OCI-LY3 (cell line): ENCODE measurements around the gene MCM6.

Source experiments
- EZH2phosphoT487 ChIP-seq: fragments of 200-600 bp; shearing (Covaris generic); IDR thresholded peaks from 2 replicates; pipeline ENCODE4 v1.6.1; 2018; ENCODE audit warnings: antibody characterized with exemption, mixed run types, low read depth
- TF ChIP-seq, protein P1 (sequence below): fragments of 200-600, 300-600 bp; sonication (generic); IDR thresholded peaks from 2 replicates; pipeline ENCODE4 v1.5.1; 2014; ENCODE audit warnings: antibody characterized with exemption, low read length, low read depth

DNA sequence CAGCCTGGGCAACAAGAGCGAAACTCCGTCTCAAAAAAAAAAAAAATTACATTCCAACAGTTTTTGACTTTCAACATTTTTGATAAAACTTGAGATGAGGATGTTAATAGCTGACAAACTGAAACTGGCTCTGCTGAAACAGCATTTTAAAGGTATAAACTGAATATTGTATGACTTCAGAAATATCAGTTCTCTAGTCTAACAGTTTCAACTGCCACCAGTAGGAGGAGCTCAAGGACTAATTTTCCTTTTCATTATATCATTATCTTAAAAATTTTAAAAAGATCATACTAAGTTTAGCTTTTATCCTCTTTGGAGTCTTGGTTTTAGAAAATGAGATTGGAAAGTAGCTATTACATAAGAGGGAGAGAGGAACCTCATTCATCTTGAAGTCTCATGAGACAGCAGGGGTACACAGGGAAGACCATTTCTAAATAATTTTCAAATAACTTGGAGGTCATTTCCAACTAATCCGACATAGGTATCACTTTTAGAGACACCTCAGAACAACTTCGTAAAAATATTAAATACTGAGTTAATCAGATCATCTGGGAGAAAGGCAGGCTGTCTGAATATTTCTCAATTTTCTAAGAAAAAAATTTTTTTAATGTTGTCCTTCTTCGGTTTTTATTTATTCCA is 37.6 kb upstream of the MCM6 start:
- TF ChIP-seq, protein P1, sequence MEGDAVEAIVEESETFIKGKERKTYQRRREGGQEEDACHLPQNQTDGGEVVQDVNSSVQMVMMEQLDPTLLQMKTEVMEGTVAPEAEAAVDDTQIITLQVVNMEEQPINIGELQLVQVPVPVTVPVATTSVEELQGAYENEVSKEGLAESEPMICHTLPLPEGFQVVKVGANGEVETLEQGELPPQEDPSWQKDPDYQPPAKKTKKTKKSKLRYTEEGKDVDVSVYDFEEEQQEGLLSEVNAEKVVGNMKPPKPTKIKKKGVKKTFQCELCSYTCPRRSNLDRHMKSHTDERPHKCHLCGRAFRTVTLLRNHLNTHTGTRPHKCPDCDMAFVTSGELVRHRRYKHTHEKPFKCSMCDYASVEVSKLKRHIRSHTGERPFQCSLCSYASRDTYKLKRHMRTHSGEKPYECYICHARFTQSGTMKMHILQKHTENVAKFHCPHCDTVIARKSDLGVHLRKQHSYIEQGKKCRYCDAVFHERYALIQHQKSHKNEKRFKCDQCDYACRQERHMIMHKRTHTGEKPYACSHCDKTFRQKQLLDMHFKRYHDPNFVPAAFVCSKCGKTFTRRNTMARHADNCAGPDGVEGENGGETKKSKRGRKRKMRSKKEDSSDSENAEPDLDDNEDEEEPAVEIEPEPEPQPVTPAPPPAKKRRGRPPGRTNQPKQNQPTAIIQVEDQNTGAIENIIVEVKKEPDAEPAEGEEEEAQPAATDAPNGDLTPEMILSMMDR, result peak; percentile 75
- no peak for TF ChIP-seq EZH2phosphoT487
